Right ventricle myocardium superior (tissue), 1 donor: ENCODE results near the gene LUC7L. TPM values are rescaled to one million over a fixed set of nuclear protein-coding genes. Genes with fewer than 3 reads are reported as not detected.
"Not testable (repeated sequence)": the region's sequence is repeated elsewhere in the genome, so short reads cannot be mapped to it uniquely, and the experiment has no call there.

Source experiments
- ATAC-seq: fragments of 200-7000 bp; cut with Tn5 transposase; one replicate; pipeline ENCODE4 v1.9.1; 2020; ENCODE audit warnings: mild to moderate bottlenecking; ENCODE audit not compliant: poor library complexity
- DNase-seq: peaks from one replicate; pipeline ENCODE4 v3.0.0-alpha.2; 2020
- intact Hi-C: fragments of 100-400 bp; cut with DNase I; formaldehyde crosslinking; loops from one replicate; pipeline ENCODE4 v1.11.2; 2022
- total RNA-seq: library from RNA; stranded (reverse); fragmentation: NEBNext Ultra II Directional; extraction: Animal tissue kit (Norgen Biotek cat#: 25700); gene quantifications from one replicate; pipeline ENCODE4 v1.2.1, GENCODE V29; 2021
- donor health status: DM: no; HTN: yes; CAD: no; lungs with severe emphysema.

Gene LUC7L
- total RNA-seq, 1 donor from 2014 or later, result 25.0 TPM

GRCh38 chr16:160691-161190 lies 68.5 kb downstream of the LUC7L start:
- intact Hi-C loops, result no loop called here
- DNase-seq, result peak; percentile 1
- no peak for ATAC-seq

- DNase-seq, ATAC-seq, intact Hi-C loops: not testable (repeated sequence)
Measured at GRCh38 chr16:160242-160641, 69.0 kb downstream of the LUC7L start.

DNA sequence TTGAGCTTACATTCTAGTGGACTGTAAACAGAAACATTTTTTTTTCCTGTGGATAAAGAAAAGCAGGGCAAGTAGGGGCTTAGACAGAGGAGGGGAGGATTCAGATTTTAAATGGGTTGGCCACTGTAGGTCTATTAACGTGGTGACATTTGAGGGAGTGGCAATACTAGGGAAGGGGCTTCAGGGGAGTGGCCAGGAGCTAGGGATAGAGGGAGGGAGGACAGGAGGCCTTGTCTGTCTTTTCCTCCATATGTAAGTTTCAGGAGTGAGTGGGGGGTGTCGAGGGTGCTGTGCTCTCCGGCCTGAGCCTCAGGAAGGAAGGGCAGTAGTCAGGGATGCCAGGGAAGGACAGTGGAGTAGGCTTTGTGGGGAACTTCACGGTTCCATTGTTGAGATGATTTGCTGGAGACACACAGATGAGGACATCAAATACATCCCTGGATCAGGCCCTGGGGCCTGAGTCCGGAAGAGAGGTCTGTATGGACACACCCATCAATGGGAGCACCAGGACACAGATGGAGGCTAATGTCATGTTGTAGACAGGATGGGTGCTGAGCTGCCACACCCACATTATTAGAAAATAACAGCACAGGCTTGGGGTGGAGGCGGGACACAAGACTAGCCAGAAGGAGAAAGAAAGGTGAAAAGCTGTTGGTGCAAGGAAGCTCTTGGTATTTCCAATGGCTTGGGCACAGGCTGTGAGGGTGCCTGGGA lies 70.0 kb downstream of the LUC7L start:
- peak; percentile 25 for DNase-seq
- intact Hi-C loops, result no loop called here
- no peak for ATAC-seq

DNA sequence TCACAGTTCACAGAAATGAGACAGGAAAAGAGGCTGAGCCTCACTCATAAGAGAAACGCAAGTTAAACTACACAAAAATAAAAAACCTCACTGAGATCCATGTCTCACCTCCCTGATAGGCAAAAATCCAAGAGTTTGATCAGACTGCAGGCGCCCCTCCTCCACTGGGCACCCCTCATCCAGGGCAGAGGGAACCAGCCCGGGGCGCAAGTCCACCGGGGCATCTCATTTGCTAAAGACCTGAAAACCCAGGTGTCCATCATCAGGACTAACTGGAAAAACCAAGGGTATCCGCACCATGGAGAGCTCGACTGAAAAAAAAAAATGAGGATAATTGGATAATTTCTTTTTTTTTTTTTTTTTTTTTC lies 74.2 kb downstream of the LUC7L start:
- ATAC-seq (no peak), DNase-seq (no peak)
- intact Hi-C loops, result no loop called here

GRCh38 chr16:154217-155030 lies 74.8 kb downstream of the LUC7L start:
- ATAC-seq (peak; percentile 53), DNase-seq (no peak)
- intact Hi-C loops, result no loop called here

DNA sequence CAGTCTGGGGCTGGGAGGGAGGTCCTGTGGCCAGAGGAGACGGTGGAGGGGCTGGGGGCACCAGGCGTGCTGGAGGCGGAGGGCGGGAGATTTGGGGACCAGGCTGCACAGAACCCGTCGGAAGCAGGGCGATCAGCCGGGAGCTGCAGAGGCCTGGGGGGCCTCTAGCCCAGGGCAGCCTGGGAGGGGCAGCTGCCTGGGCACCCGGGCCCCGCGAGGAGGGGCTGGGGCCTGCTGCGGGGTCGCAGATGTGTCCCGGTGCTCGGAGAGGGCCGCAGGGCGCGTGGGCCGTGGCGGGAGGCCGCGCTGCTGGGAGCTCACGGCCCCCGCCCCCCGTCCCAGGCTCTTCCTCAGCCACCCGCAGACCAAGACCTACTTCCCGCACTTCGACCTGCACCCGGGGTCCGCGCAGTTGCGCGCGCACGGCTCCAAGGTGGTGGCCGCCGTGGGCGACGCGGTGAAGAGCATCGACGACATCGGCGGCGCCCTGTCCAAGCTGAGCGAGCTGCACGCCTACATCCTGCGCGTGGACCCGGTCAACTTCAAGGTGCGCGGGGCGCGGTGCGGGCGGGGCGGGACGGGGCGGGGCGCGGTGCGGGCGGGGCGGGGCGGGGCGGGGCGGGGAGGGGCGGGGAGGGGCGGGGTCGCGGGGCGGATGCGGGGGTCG lies 75.6 kb downstream of the LUC7L start:
- ATAC-seq, result peak; percentile 31

GRCh38 chr16:153129-153521 lies 76.1 kb downstream of the LUC7L start:
- DNase-seq, intact Hi-C loops: not testable (repeated sequence)
- peak; percentile 36 for ATAC-seq

More for the DNA sequence above, 75.6 kb downstream of the LUC7L start:
- intact Hi-C loops, DNase-seq: not testable (repeated sequence)

DNA sequence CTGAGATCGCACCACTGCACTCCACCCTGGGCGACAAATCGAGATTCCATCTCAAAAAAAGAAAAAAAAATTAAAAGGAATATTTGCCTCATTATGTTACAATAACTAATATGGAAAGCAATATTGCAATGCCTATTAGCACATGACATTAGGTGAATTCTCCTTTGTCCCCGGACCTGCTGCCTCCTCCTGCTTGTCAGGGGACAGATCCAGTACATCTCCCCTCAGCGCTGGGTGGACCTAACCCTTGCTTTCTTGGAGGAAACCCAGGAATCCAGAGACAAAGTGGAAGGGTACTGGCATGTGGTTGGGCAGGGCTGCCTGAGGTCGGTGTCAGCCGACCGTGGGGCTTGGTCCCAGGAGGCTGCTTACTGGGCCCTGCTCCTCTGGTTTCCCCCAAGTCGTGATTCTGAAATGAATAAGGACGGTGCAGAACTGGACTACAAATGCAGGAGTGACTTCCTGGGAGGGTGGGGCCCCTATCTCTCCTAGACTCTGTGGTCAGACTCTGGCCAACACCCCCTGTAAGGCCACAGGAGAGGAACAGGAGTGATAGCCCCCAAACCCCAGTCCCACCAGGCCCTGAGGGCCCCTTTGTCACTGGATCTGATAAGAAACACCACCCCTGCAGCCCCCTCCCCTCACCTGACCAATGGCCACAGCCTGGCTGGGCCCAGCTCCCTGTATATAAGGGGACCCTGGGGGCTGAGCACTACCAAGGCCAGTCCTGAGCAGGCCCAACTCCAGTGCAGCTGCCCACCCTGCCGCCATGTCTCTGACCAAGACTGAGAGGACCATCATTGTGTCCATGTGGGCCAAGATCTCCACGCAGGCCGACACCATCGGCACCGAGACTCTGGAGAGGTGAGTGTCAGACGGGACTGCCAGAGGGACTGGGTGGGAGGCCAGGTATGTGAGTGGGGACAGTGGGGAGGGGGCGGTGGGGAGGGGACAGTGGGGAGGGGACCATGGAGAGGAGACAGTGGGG lies 76.8 kb downstream of the LUC7L start, which contains the start of gene HBZ:
Gene HBZ, plus strand, starts transcription at position 504 of the 988 bp plus-strand sequence. Its CDS starts 266 bp downstream, at position 770.
- ATAC-seq, result peak; percentile 25
- no peak for DNase-seq
- intact Hi-C loops, result no loop called here

DNA sequence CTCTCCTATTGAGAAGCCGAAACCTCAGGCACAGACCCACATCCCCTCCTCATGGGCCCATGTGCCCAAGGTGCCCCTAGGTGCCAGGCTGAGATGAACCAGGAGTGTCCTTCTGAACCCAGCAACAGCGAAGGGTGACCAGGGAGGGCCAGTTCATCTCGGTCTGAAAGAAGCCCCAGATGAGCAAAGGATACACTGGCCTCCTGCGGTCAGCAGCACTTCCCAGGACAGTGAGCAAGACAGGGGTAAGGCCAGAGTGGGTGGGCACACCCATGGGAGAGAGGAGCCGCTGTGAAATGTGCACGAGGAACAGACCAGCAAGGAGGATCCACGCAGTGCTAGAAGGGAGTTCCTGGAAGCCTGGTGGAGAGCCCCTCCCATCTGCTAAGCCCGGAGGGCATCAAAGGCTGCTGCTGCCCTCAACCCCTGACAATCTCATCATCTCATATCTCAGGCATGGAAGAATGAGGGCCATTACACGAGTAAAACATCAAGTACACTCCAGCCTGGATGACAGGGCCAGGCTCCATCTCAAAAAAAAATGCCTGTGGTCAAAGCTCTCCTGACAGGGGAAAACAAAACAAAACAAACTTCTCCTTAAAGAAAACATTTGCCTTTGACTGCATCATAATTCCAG lies 80.1 kb downstream of the LUC7L start:
- intact Hi-C loops, result no loop called here
- no peak for DNase-seq
- no peak for ATAC-seq

DNA sequence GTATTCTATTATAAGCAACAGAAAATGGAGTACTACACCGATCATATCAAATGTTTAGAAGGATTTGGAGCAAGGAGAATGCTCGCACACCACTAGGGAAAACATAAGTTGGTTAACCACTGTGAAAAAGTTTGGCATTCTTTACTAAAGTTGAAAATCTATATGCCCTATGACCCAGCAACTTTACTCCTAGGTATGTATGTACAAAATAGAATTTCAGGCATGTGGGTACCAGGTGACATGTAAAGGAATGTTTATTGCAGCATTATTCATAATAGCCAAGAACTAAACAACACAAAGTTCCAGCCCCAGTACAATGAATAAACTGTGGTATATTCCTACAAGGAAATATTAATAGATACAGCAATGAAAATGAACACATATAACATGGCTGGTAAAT lies 82.6 kb downstream of the LUC7L start:
- intact Hi-C loops, result no loop called here
- no peak for DNase-seq
- ATAC-seq, result no peak

DNA sequence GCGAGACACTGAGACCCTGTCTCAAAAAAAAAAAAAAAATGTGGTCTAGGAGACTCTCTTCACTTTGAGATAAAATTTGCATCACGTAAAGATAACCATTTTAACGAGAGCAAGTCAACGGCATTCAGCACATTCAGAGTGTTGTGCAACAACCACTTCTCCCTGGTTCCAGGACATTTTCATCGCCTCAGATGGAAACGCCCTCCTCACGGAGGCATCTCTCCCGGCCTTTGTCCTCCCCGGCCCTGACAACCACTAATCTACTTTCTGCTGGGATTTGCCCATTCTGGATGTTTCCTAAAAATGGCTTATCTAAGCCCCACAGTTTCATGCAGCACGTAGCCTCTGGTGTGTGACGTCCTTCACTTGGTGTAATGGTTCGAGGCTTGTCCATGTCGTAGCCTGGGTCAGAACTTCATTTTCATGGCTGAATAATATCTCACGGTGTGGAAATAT lies 84.4 kb downstream of the LUC7L start:
- intact Hi-C loops, result no loop called here
- no peak for ATAC-seq
- no peak for DNase-seq

- intact Hi-C loops, result no loop called here
- no peak for ATAC-seq
- DNase-seq, result no peak
Measured at GRCh38 chr16:143456-143855, 85.8 kb downstream of the LUC7L start.

- no peak for DNase-seq
- intact Hi-C loops, result no loop called here
Measured at GRCh38 chr16:143047-143446, 86.2 kb downstream of the LUC7L start.

GRCh38 chr16:142405-142967 lies 86.8 kb downstream of the LUC7L start:
- intact Hi-C loops, result no loop called here
- DNase-seq (no peak), ATAC-seq (no peak)

More at GRCh38 chr16:143047-143446, 86.2 kb downstream of the LUC7L start:
- ATAC-seq, result no peak

DNA sequence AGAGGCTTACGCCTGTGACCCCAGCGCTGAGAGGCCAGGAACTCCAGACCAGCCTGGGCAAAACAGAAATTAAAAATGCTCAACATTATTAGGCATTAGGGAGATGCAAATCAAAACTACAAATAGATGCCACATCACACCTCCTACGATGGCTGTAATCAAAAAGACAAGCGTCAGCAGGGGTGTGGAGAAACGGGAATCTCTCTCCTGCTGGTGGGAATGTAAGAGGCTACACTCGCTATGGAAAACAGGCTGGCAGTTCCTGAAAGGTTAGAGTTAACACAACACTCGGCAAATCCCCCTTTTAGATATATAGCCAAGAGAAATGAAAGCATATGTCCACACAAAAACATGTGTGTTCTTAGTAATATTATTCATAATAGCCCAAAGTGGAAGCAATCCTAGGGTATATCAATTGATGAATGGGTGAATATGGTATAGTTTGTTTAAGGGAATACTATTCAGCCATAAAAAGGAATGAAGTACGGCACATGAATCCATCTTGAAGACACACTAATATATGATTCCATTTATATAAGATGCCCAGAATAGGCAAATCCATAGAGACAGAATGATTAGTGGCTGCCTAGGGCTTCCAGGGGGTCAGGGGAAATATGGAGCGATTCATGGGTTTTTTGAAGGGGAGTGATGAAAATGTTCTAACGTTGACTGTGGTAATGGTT lies 88.9 kb downstream of the LUC7L start:
- ATAC-seq (no peak), DNase-seq (no peak)
- intact Hi-C loops, result no loop called here
